ENCODE data around the gene C1orf35.

C1orf35 gene

GRCh38 chr1:228064296-228064695, 38.8 kb downstream of the C1orf35 start:
- no peak for TF ChIP-seq MYC (IDR thresholded peaks at IDR 0.05; ENCODE audit: low read depth, low read length)
- no peak for TF ChIP-seq POLR2A (IDR thresholded peaks at IDR 0.05; ENCODE audit: extremely low read depth, insufficient read length)
- TF ChIP-seq MAX (IDR thresholded peaks at IDR 0.05; ENCODE audit: low read depth, low read length): no peak
- no peak for TF ChIP-seq CTCF (IDR thresholded peaks at IDR 0.05; ENCODE audit: low read depth, low read length)
- H3K4me3 ChIP-seq (ENCODE audit: low read depth, low read length): no peak overlapping the region
- DNase-seq (ENCODE audit: low read depth): no peak

- DNase-seq (ENCODE audit: low read depth): no peak
- TF ChIP-seq MAX (IDR thresholded peaks at IDR 0.05; ENCODE audit: low read depth, low read length): no peak
- no peak overlapping the region for H3K4me3 ChIP-seq (ENCODE audit: low read depth, low read length)
Observed at GRCh38 chr1:228063251-228064191, 39.6 kb downstream of the C1orf35 start.

GRCh38 chr1:228062812-228063211, 40.3 kb downstream of the C1orf35 start:
- TF ChIP-seq MYC (IDR thresholded peaks at IDR 0.05; ENCODE audit: low read depth, low read length) (no peak), MAX (IDR thresholded peaks at IDR 0.05; ENCODE audit: low read depth, low read length) (no peak), POLR2A (IDR thresholded peaks at IDR 0.05; ENCODE audit: extremely low read depth, insufficient read length) (no peak), CTCF (IDR thresholded peaks at IDR 0.05; ENCODE audit: low read depth, low read length) (no peak)
- no peak overlapping the region for H3K4me3 ChIP-seq (ENCODE audit: low read depth, low read length)
- no peak for DNase-seq (ENCODE audit: low read depth)

- no peak for TF ChIP-seq POLR2A (IDR thresholded peaks at IDR 0.05; ENCODE audit: extremely low read depth, insufficient read length)
- TF ChIP-seq MAX (IDR thresholded peaks at IDR 0.05; ENCODE audit: low read depth, low read length): no peak
- TF ChIP-seq CTCF (IDR thresholded peaks at IDR 0.05; ENCODE audit: low read depth, low read length): no peak
- TF ChIP-seq MYC (IDR thresholded peaks at IDR 0.05; ENCODE audit: low read depth, low read length): no peak
- DNase-seq (ENCODE audit: low read depth): no peak
- no peak overlapping the region for H3K4me3 ChIP-seq (ENCODE audit: low read depth, low read length)
Observed at GRCh38 chr1:228062085-228062791, 40.9 kb downstream of the C1orf35 start.

GRCh38 chr1:228061411-228062084, 41.6 kb downstream of the C1orf35 start:
- DNase-seq (ENCODE audit: low read depth): no peak
- TF ChIP-seq MYC (IDR thresholded peaks at IDR 0.05; ENCODE audit: low read depth, low read length): no peak
- no peak for TF ChIP-seq POLR2A (IDR thresholded peaks at IDR 0.05; ENCODE audit: extremely low read depth, insufficient read length)
- TF ChIP-seq CTCF (IDR thresholded peaks at IDR 0.05; ENCODE audit: low read depth, low read length): no peak
- no peak for TF ChIP-seq MAX (IDR thresholded peaks at IDR 0.05; ENCODE audit: low read depth, low read length)
- H3K4me3 ChIP-seq (ENCODE audit: low read depth, low read length): no peak overlapping the region

Data from NB4 (cell line).